Esophagus squamous epithelium (tissue), 5 donors: ENCODE results near the gene KCTD5. TPM values are rescaled to one million over a fixed set of nuclear protein-coding genes. Genes with fewer than 3 reads are reported as not detected.

Source experiments
- DNase-seq: peaks from one replicate; lab custom pipeline; 2025; lab: John Stamatoyannopoulos, UW
- H3K27ac ChIP-seq, 4 donors: fragments of 200-600 bp; sonication (generic); one replicate each; pipeline ENCODE4 v1.5.1; 2016 to 2019; ENCODE audit warnings: mild to moderate bottlenecking in 1 of 4
- H3K27me3 ChIP-seq, 4 donors: fragments of 200-600 bp; sonication (generic); 1 replicate in 3 of 4; 2 replicates in 1 of 4; pipeline versions ENCODE4 v1.5.1 to v1.6.0; 2017 to 2021; ENCODE audit warnings: antibody characterized with exemption in 1 of 4
- H3K36me3 ChIP-seq, 3 donors: fragments of 200-600 bp; sonication (generic); one replicate each; pipeline ENCODE4 v1.5.1; 2016 to 2019
- H3K4me1 ChIP-seq, 3 donors: fragments of 200-600 bp; sonication (generic); one replicate each; pipeline ENCODE4 v1.5.1; 2017 to 2019
- H3K4me3 ChIP-seq, 4 donors: fragments of 200-600 bp; sonication (generic); 1 replicate in 3 of 4; 2 replicates in 1 of 4; pipeline ENCODE4 v1.5.1; 2016 to 2019; ENCODE audit warnings: mild to moderate bottlenecking in 2 of 4, moderate library complexity in 1 of 4
- H3K9me3 ChIP-seq, 3 donors: fragments of 200-600 bp; sonication (generic); one replicate each; pipeline ENCODE4 v1.5.1; 2016 to 2019
- POLR2A ChIP-seq, 4 donors: fragments of 450-650 bp; IDR thresholded peaks; one replicate each; pipeline ENCODE4 v1.6.1; 2017; ENCODE audit warnings: antibody characterized with exemption in 4 of 4, mild to moderate bottlenecking in 4 of 4, moderate library complexity in 3 of 4
- WGBS, 2 donors: methylation state at CpG; one replicate each; pipeline ENCODE4 v1.1.5; 2018; 5-methylcytosine and 5-hydroxymethylcytosine counted together
- intact Hi-C: fragments of 100-400 bp; cut with DNase I; formaldehyde crosslinking; loops from one replicate; pipeline ENCODE4 v1.15.0; 2022
- total RNA-seq, 4 donors: library from RNA; depleted of rRNA; stranded (reverse); fragments of >200 nt; gene quantifications; one replicate each; pipeline ENCODE4 v1.1.0, GENCODE V29; 2016
- TF ChIP-seq, protein P1 (sequence below), 6 experiments: fragments of 450-650 bp in 4 of 6; fragments of 200-600 bp in 2 of 6; sonication (generic) in 2 of 6; IDR thresholded peaks; one replicate each; pipeline ENCODE4 v1.5.1; 2016 to 2019; ENCODE audit warnings: antibody characterized with exemption in 6 of 6, mild to moderate bottlenecking in 4 of 6, moderate library complexity in 4 of 6
- donor health status: DM: yes; HTN: yes; CAD: no.

Gene KCTD5
- total RNA-seq, 4 donors from 2014 or later, result 24.8 to 51.9 (median 40.3) TPM

DNA sequence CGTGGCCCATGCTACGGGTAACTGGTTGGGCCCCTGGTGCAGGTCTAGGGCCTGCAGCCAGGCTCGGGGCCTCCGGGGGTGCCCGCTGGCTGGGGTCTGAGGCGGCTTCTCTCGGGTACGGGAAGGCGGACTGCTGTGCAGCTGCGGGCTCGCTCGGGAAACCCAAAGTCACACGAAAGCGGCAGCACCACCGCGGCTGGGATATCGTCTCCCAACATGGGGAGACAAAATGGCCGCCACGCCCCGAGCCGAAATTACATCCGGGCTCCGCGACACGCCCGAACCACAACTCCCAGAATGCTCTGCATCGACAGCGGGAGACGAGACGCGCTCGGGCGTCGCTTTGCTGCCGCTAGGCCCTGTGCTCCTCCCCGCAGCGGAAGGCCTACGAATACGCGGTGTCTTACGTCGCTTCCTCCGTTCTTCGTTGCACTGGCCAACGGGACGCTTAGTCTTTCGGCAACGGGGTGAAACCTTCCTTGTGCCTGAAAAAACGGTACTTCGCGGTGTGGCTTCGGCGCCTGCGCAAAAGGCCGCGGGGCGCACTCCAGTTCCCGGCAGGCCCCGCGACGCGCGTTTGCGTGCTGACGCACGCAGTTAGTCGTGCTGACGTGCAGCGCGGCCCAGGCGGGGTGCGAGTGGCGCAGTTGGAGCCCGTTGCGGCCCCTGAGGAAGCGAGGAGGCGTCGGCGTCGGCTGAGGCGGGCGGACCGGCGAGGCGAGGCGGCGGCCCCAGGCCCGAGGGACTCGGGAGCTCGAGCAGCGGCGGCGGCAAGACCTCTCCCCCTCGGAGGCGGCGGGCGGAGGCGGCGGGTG, 69.9 kb downstream of the KCTD5 start, which contains the start of gene SRRM2:
Gene SRRM2 (plus strand): TSS at position 604 of the 815 bp plus-strand sequence. CDS start 3,727 bp downstream, outside the sequence.
- H3K27ac ChIP-seq, result peak within 1 kb of the TSS; percentile 98 to 100 (median 98)
- H3K9me3 ChIP-seq, result no peaks in the 10 kb centered on the region
- H3K27me3 ChIP-seq, result no peaks in the 10 kb centered on the region
- DNase-seq, result peak; percentile 75
- H3K4me3 ChIP-seq, result peak within 1 kb of the TSS; percentile 75 to 96 (median 84)
- intact Hi-C loops, result no loop called here
- 2% methylated on average over 12 of the region's 99 CpGs; no CpG with 5 or more reads in 1 of the 2 donors for WGBS, 2 donors
- peaks cover 30 to 51% (median 34%) of the 10 kb centered on the region in 3 donors for H3K4me1 ChIP-seq
- TF ChIP-seq POLR2A (IDR thresholded peaks at IDR 0.05), result peak in 3 of 4 donors; percentile 97 to 100 (median 97)
- TF ChIP-seq, protein P1, sequence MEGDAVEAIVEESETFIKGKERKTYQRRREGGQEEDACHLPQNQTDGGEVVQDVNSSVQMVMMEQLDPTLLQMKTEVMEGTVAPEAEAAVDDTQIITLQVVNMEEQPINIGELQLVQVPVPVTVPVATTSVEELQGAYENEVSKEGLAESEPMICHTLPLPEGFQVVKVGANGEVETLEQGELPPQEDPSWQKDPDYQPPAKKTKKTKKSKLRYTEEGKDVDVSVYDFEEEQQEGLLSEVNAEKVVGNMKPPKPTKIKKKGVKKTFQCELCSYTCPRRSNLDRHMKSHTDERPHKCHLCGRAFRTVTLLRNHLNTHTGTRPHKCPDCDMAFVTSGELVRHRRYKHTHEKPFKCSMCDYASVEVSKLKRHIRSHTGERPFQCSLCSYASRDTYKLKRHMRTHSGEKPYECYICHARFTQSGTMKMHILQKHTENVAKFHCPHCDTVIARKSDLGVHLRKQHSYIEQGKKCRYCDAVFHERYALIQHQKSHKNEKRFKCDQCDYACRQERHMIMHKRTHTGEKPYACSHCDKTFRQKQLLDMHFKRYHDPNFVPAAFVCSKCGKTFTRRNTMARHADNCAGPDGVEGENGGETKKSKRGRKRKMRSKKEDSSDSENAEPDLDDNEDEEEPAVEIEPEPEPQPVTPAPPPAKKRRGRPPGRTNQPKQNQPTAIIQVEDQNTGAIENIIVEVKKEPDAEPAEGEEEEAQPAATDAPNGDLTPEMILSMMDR (IDR thresholded peaks at IDR 0.05), result peak in 4 of 6 experiments; percentile 4 to 24 (median 14)
- peaks cover 0 to 22% (median under 1%) of the 10 kb centered on the region in 3 donors for H3K36me3 ChIP-seq

DNA sequence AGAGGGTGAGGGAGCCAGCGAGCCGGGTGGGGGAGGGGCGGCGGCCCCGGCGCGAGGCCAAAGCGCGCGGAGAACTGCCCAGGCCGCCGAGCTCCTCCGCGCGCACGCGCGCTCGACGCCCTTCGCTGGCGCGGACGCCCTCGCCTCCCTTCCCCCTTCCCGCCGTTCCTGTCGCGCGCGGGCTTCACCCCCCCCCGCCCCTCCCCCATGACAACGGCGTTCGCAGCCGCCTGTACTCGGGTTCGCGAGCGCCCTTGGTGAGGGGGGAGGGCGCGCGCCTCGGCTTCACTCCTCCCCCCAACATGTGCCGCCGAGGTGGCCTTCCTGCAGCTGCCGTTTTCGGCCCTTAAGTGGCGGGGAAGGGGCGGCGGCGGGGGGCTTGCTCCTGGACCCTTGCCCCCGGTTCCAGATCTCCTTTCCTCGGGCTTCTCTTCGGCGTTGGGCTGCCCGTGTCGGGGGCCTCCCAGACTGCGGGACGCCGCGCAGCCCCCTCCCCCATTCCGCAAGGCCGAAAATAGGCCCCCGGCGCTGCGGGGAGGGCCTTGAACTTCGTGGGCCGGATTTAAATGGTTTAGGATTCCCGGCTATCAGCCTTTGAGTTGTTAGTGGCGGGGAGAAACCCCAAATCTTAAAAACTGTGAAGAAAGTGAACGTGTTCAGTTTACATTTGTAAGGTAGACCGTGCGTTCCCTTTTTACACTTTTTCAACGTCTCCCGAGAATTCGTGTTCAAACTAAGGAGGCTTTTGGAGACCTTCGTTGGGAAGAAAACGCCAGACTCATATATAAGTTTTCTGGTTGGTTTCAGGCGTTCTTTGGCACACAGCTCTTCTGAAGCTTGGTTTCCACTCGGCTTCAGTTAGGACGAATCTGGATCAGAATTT, 70.8 kb downstream of the KCTD5 start:
- whole genome bisulfite sequencing, 2 donors, result 1% methylated on average over 13 to 15 of the region's 82 CpGs
- Histone ChIP-seq H3K4me1 (peaks cover 30 to 58% (median 38%) of the 10 kb centered on the region in 3 donors), H3K27me3 (no peaks in the 10 kb centered on the region), H3K9me3 (no peaks in the 10 kb centered on the region), H3K4me3 (peak overlapping the region; percentile 75 to 96 (median 84)), H3K36me3 (peaks cover 0 to 30% (median 8%) of the 10 kb centered on the region in 3 donors), H3K27ac (peak overlapping the region; percentile 98 to 100 (median 98))
- intact Hi-C loops, result no loop called here
- TF ChIP-seq POLR2A (IDR thresholded peaks at IDR 0.05), result no peak
- TF ChIP-seq, protein P1 (IDR thresholded peaks at IDR 0.05), result no peak
- DNase-seq, result no peak

DNA sequence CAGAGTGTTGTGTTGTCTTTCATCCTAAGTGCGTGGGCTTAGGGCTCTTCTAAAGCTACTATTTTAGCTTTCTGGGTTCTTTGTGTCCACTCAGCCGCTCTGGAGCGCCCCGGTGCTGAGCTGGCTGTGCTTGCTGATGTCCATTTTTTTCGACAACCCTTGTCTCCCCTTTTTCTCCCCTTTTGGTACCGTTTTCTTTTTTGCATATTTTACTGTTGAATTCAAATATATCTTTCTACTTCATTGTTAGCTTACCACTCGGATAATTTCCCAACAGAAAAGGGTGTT, 71.4 kb downstream of the KCTD5 start:
- WGBS, 2 donors, result 1% methylated on average over 7 of the region's 7 CpGs
- intact Hi-C loops, result no loop called here

GRCh38 chr16:2755158-2755557, 72.8 kb downstream of the KCTD5 start:
- intact Hi-C loops, result no loop called here
- 15% methylated on average over 3 of the region's 3 CpGs for WGBS, 2 donors
- peak overlapping the region in 3 of 4 donors; percentile 81 to 96 (median 86) for H3K4me3 ChIP-seq

More for the DNA sequence above, 71.4 kb downstream of the KCTD5 start:
- TF ChIP-seq, protein P1 (IDR thresholded peaks at IDR 0.05), result no peak
- TF ChIP-seq POLR2A (IDR thresholded peaks at IDR 0.05), result no peak
- no peak for DNase-seq
- peak overlapping the region; percentile 98 to 100 (median 98) for H3K27ac ChIP-seq
- no peaks in the 10 kb centered on the region for H3K27me3 ChIP-seq
- H3K36me3 ChIP-seq, result peaks cover 4 to 36% (median 14%) of the 10 kb centered on the region in 3 donors
- H3K9me3 ChIP-seq, result no peaks in the 10 kb centered on the region
- peak overlapping the region; percentile 75 to 96 (median 84) for H3K4me3 ChIP-seq
- H3K4me1 ChIP-seq, result peaks cover 30 to 64% (median 38%) of the 10 kb centered on the region in 3 donors

More at GRCh38 chr16:2755158-2755557, 72.8 kb downstream of the KCTD5 start:
- no peak for DNase-seq
- Histone ChIP-seq H3K4me1 (peaks cover 30 to 66% (median 38%) of the 10 kb centered on the region in 3 donors), H3K36me3 (peaks cover 15 to 41% (median 28%) of the 10 kb centered on the region in 3 donors), H3K27me3 (no peaks in the 10 kb centered on the region), H3K27ac (peak overlapping the region in 1 of 4 donors; percentile 98), H3K9me3 (no peaks in the 10 kb centered on the region)
- TF ChIP-seq, protein P1 (IDR thresholded peaks at IDR 0.05), result no peak
- TF ChIP-seq POLR2A (IDR thresholded peaks at IDR 0.05), result no peak
